ENCODE results near the gene OR1Q1.
"Not testable (repeated sequence)": the region's sequence is repeated elsewhere in the genome, so short reads cannot be mapped to it uniquely, and the experiment has no call there.

The OR1Q1 gene

GRCh38 chr9:122614362-122614761 lies at the start of gene OR1Q1:
Gene OR1Q1 (plus strand): TSS chr9:122614738. CDS start chr9:122614738, 0 bp downstream.
- DNase-seq (ENCODE audit: low spot score) = no peak

- DNase-seq (ENCODE audit: low spot score) = no peak
Measured at GRCh38 chr9:122567901-122568300, 46.6 kb upstream of the OR1Q1 start.

GRCh38 chr9:122572456-122572855 lies 42.1 kb upstream of the OR1Q1 start:
- peak; percentile 20 for DNase-seq (ENCODE audit: low spot score)

- no peak for DNase-seq (ENCODE audit: low spot score)
Measured at GRCh38 chr9:122579874-122580273, 34.7 kb upstream of the OR1Q1 start.

GRCh38 chr9:122580360-122580759 lies 34.2 kb upstream of the OR1Q1 start:
- DNase-seq (ENCODE audit: low spot score) = peak; percentile 49

- DNase-seq (ENCODE audit: low spot score) = not testable (repeated sequence)
Measured at GRCh38 chr9:122583284-122583683, 31.3 kb upstream of the OR1Q1 start, which contains the start of gene OR1L8. Gene OR1L8 (minus strand): TSS chr9:122583384. CDS start chr9:122568477, 14,907 bp downstream.

- no peak for DNase-seq (ENCODE audit: low spot score)
Measured at GRCh38 chr9:122605691-122606090, 8.8 kb upstream of the OR1Q1 start.

GRCh38 chr9:122606587-122606986 lies 8.0 kb upstream of the OR1Q1 start:
- DNase-seq (ENCODE audit: low spot score) = no peak

- no peak for DNase-seq (ENCODE audit: low spot score)
Measured at GRCh38 chr9:122609804-122610203, 4.7 kb upstream of the OR1Q1 start.

- no peak for DNase-seq (ENCODE audit: low spot score)
Measured at GRCh38 chr9:122619996-122620395, 5.5 kb downstream of the OR1Q1 start.

GRCh38 chr9:122642226-122642625 lies 27.7 kb downstream of the OR1Q1 start:
- no peak for DNase-seq (ENCODE audit: low spot score)

GRCh38 chr9:122656378-122656777 lies 41.8 kb downstream of the OR1Q1 start:
- DNase-seq (ENCODE audit: low spot score) = no peak

- DNase-seq (ENCODE audit: low spot score) = no peak
Measured at GRCh38 chr9:122657527-122657926, 43.0 kb downstream of the OR1Q1 start, which contains the start of gene OR1B1. Gene OR1B1 (minus strand): TSS chr9:122657627.

- DNase-seq (ENCODE audit: low spot score) = no peak
Measured at GRCh38 chr9:122661416-122661815, 46.9 kb downstream of the OR1Q1 start, which contains the start of gene OR1L1. Gene OR1L1 (plus strand): TSS chr9:122661716. CDS start chr9:122661716, 0 bp downstream.

All from kidney tubule cell (primary cell).